IgD-negative memory B cell (primary cell): ENCODE results near the gene F2. TPM values are rescaled to one million over a fixed set of nuclear protein-coding genes. Genes with fewer than 3 reads are reported as not detected.

Source experiments
- H3K27ac Mint-ChIP-seq, 3 donors: one replicate each; pipeline ENCODE4 v1.8.0; 2020 to 2022; ENCODE audit warnings: mild to moderate bottlenecking in 3 of 3, mixed read lengths in 3 of 3, moderate library complexity in 1 of 3
- H3K27me3 Mint-ChIP-seq: one replicate; pipeline ENCODE4 v1.8.0; 2021; ENCODE audit warnings: mixed read lengths
- H3K36me3 Mint-ChIP-seq: one replicate; pipeline ENCODE4 v1.8.0; 2020; ENCODE audit warnings: mild to moderate bottlenecking, mixed read lengths
- H3K4me1 Mint-ChIP-seq, 3 donors: one replicate each; pipeline ENCODE4 v1.8.0; 2020 to 2022; ENCODE audit warnings: mixed read lengths in 3 of 3, mild to moderate bottlenecking in 1 of 3
- H3K4me3 Mint-ChIP-seq, 4 donors: one replicate each; pipeline ENCODE4 v1.8.0; 2020 to 2022; ENCODE audit warnings: mild to moderate bottlenecking in 4 of 4, mixed read lengths in 4 of 4, moderate library complexity in 3 of 4
- H3K9me3 Mint-ChIP-seq, 3 donors: one replicate each; pipeline ENCODE4 v1.8.0; 2020 to 2021; ENCODE audit warnings: mixed read lengths in 3 of 3, mild to moderate bottlenecking in 1 of 3
- polyA plus RNA-seq: library from polyadenylated mRNA; unstranded; fragments of 300-500 nt; fragmentation: Illumina TruSeq; gene quantifications from one replicate; pipeline ENCODE4 v1.2.3, GENCODE V29; 2021

The F2 gene
- polyA plus RNA-seq, 1 donor from 2014 or later, result not detected

DNA sequence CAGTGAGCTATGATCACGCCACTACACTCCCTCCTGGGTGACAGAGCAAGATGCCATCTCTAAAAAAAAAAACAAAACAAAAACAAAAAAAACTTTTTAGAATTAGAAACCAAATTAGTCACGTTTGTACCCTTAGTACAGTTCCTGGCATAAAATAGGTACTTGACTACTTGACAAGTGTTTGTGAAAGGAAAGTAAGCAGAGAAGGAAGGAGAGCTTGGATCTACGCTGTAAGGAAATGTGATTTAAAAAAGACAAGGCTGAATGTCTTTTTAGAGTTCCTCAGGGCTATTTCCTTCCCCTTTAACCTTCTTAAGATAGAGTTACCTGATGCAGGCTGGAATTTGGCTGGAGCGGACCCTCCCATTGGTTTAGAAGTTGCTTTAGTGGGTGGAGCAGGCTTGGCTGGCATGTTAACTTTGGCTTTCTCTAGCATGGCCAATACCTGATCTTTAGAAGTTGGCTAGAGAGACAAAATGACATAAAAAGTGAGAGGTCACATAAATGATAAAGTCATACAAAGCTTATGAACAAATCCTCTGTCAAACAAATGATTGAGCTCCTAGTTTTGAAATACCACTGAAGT is 50.7 kb downstream of the F2 start:
- no peaks in the 10 kb centered on the region for H3K4me1 Mint-ChIP-seq
- H3K27ac Mint-ChIP-seq, result no peak overlapping the region
- H3K9me3 Mint-ChIP-seq, result no peaks in the 10 kb centered on the region
- H3K27me3 Mint-ChIP-seq, result no peaks in the 10 kb centered on the region
- H3K4me3 Mint-ChIP-seq, result no peak overlapping the region
- peaks cover 5% of the 10 kb centered on the region for H3K36me3 Mint-ChIP-seq

DNA sequence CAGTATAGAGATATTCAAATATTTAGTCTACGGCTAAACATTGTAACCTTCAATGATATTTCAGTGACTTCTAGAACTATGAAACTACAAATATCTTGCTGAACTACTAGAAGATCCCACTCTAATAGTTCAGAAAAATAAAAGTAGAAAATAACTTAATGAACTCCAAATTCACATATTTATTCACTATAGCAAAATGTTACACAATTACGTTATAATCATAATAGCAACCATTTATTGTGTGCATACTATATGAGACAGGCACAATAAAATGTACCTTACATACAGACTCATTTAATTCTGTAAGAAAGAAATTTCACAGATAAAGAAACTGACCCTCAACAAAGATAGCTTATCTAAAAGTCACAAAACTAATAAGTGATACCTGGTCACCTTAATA is 57.9 kb downstream of the F2 start:
- Mint-ChIP-seq H3K4me1 (no peaks in the 10 kb centered on the region), H3K27ac (no peak overlapping the region), H3K27me3 (no peaks in the 10 kb centered on the region), H3K36me3 (peaks cover 11% of the 10 kb centered on the region), H3K4me3 (no peak overlapping the region), H3K9me3 (no peaks in the 10 kb centered on the region)

DNA sequence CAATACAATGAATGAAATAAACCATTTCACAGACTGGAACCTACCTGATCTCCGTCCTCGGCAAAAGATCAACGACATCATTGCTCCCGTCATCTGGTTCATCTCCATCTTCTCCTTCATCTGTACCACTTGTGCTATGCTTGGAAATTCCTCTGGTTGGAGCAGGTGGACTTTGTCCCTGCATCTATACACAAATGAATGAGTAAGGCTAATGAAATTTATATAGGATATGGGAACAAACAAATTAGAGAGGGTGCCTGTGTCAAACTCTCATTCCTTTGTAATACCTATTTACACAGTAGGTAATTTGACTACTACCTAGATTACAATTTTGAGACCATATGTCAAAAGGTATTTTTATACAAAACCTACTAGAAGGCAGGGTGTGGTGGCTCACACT is 59.4 kb downstream of the F2 start:
- H3K36me3 Mint-ChIP-seq, result peaks cover 11% of the 10 kb centered on the region

More for the DNA sequence above, 59.4 kb downstream of the F2 start:
- no peak overlapping the region for H3K4me3 Mint-ChIP-seq
- H3K27ac Mint-ChIP-seq, result no peak overlapping the region
- H3K4me1 Mint-ChIP-seq, result no peaks in the 10 kb centered on the region
- H3K27me3 Mint-ChIP-seq, result no peaks in the 10 kb centered on the region
- H3K9me3 Mint-ChIP-seq, result no peaks in the 10 kb centered on the region

Other genes starting within 250 kb of the F2 start
- 9.1 TPM for gene AMBRA1, start 125.2 kb upstream of the F2 start, polyA plus RNA-seq
- gene HARBI1, start 102.0 kb upstream of the F2 start, polyA plus RNA-seq, result 6.9 TPM
- 55.7 TPM for gene ATG13, start 101.7 kb upstream of the F2 start, polyA plus RNA-seq
- 42.6 TPM for gene ARHGAP1, start 18.6 kb upstream of the F2 start, polyA plus RNA-seq
- 12.4 TPM for gene ZNF408, start 18.2 kb upstream of the F2 start, polyA plus RNA-seq
- gene CKAP5, start 127.1 kb downstream of the F2 start, polyA plus RNA-seq, result 10.3 TPM
- gene LRP4, start 199.3 kb downstream of the F2 start, polyA plus RNA-seq, result not detected
- 17.5 TPM for gene CSTPP1, start 217.5 kb downstream of the F2 start, polyA plus RNA-seq